IMR-90 (cell line): ENCODE results near the gene CILP. TPM values are rescaled to one million over a fixed set of nuclear protein-coding genes. Genes with fewer than 3 reads are reported as not detected.
A peak's percentile ranks its signal among the peaks of the same experiment; 100 is the strongest.

Experiments used
- ATAC-seq: fragments of 200-7000 bp; cut with Tn5 transposase; 2 replicates; pipeline ENCODE4 v1.9.1; 2020; ENCODE audit warnings: low read depth, mild to moderate bottlenecking, moderate library complexity
- BruUV-seq: library from RNA; stranded (reverse); fragments of 400-500 nt; replicated peaks from 2 replicates; lab custom pipeline; 2021; lab: Mats Ljungman, UMichigan
- CTCF ChIA-PET: fragments of 300-600 bp; formaldehyde crosslinking; extraction: SDS; loops from one replicate; lab custom pipeline; 2021; ENCODE audit warnings: antibody characterized with exemption; lab: Yijun Ruan, JAX
- POLR2A ChIA-PET: fragments of 300-600 bp; sonication (Branson Sonifier 250); formaldehyde crosslinking; loops from one replicate; lab custom pipeline; 2022; ENCODE audit warnings: antibody characterized with exemption; ENCODE audit not compliant: unreplicated experiment; lab: Charles Lee
- DNase-seq: peaks from one replicate; pipeline ENCODE4 v3.0.0; 2013
- H2AFZ ChIP-seq: replicated peaks from 2 replicates; pipeline ENCODE3; 2013; ENCODE audit warnings: low read length, mild to moderate bottlenecking; ENCODE audit not compliant: poor library complexity
- H2AK5ac ChIP-seq: 2 replicates; pipeline ENCODE4 v1.6.1; 2013; ENCODE audit warnings: low read depth, low read length, inconsistent platforms
- H2AK9ac ChIP-seq: replicated peaks from 2 replicates; pipeline ENCODE3; 2013; ENCODE audit warnings: mild to moderate bottlenecking, low read depth, low read length, moderate library complexity; ENCODE audit not compliant: poor library complexity
- H2BK120ac ChIP-seq: 2 replicates; pipeline ENCODE4 v1.6.1; 2013; ENCODE audit warnings: low read depth, low read length, inconsistent platforms
- H2BK15ac ChIP-seq: 3 replicates; pipeline ENCODE4 v1.6.1; 2013; ENCODE audit warnings: low read depth, low read length, inconsistent platforms
- H2BK20ac ChIP-seq: 2 replicates; pipeline ENCODE4 v1.6.1; 2013; ENCODE audit warnings: low read depth, mild to moderate bottlenecking, inconsistent platforms, low read length, moderate library complexity
- H2BK5ac ChIP-seq: 2 replicates; pipeline ENCODE4 v1.6.1; 2013; ENCODE audit warnings: mild to moderate bottlenecking, low read depth, low read length, inconsistent platforms; ENCODE audit not compliant: poor library complexity, severe bottlenecking
- H3K14ac ChIP-seq: replicated peaks from 2 replicates; pipeline ENCODE4 v1.6.1; 2013; ENCODE audit warnings: low read depth, low read length, inconsistent platforms
- H3K18ac ChIP-seq: 2 replicates; pipeline ENCODE4 v1.6.1; 2013; ENCODE audit warnings: low read depth, low read length, control low read depth
- H3K23ac ChIP-seq: 2 replicates; pipeline ENCODE4 v1.6.1; 2013; ENCODE audit warnings: low read depth, low read length, inconsistent platforms
- H3K27ac ChIP-seq: 2 replicates; pipeline ENCODE4 v1.5.1; 2013; ENCODE audit warnings: mild to moderate bottlenecking, control low read depth, low read length; ENCODE audit not compliant: insufficient read depth
- H3K27me3 ChIP-seq: 2 replicates; pipeline ENCODE4 v1.6.1; 2013; ENCODE audit warnings: low read length; ENCODE audit not compliant: control insufficient read depth, insufficient read depth
- H3K36me3 ChIP-seq: 2 replicates; pipeline ENCODE4 v1.6.1; 2013; ENCODE audit warnings: low read length, mixed read lengths; ENCODE audit not compliant: control insufficient read depth, insufficient read depth
- H3K4ac ChIP-seq: 2 replicates; pipeline ENCODE4 v1.6.1; 2013; ENCODE audit warnings: low read depth, low read length, inconsistent platforms
- H3K4me1 ChIP-seq: 2 replicates; pipeline ENCODE4 v1.6.1; 2013; ENCODE audit warnings: low read length, mixed read lengths; ENCODE audit not compliant: control insufficient read depth, insufficient read depth
- H3K4me2 ChIP-seq: 2 replicates; pipeline ENCODE4 v1.6.1; 2013; ENCODE audit warnings: low read depth, mild to moderate bottlenecking, control low read depth, low read length, moderate library complexity
- H3K4me3 ChIP-seq: 2 replicates; pipeline ENCODE4 v1.5.1; 2013; ENCODE audit warnings: low read depth, mild to moderate bottlenecking, control low read depth, low read length, moderate library complexity; ENCODE audit not compliant: insufficient read depth
- H3K56ac ChIP-seq: 2 replicates; pipeline ENCODE4 v1.6.1; 2013; ENCODE audit warnings: low read length, inconsistent platforms; ENCODE audit not compliant: insufficient read depth; ENCODE audit errors: extremely low read depth
- H3K79me1 ChIP-seq, 2 experiments: 2 replicates each; pipeline ENCODE4 v1.6.1; 2013; ENCODE audit warnings: low read length in 2 of 2, inconsistent platforms in 1 of 2, low read depth in 1 of 2
- H3K9ac ChIP-seq: 2 replicates; pipeline ENCODE4 v1.6.1; 2013; ENCODE audit warnings: low read depth, low read length, control low read depth
- H3K9me1 ChIP-seq: 2 replicates; pipeline ENCODE4 v1.6.1; 2013; ENCODE audit warnings: low read length, inconsistent platforms; ENCODE audit not compliant: insufficient read depth
- H3K9me3 ChIP-seq: 2 replicates; pipeline ENCODE4 v1.6.1; 2013; ENCODE audit warnings: low read length; ENCODE audit not compliant: control insufficient read depth, insufficient read depth
- H4K20me1 ChIP-seq: 2 replicates; pipeline ENCODE4 v1.6.1; 2013; ENCODE audit warnings: low read length, inconsistent platforms; ENCODE audit not compliant: insufficient read depth
- H4K5ac ChIP-seq: 2 replicates; pipeline ENCODE4 v1.6.1; 2013; ENCODE audit warnings: mild to moderate bottlenecking, low read depth, low read length, control low read depth
- H4K8ac ChIP-seq, 2 experiments: 2 replicates each; pipeline ENCODE4 v1.6.1; 2013; ENCODE audit warnings: low read depth in 2 of 2, low read length in 2 of 2, control low read depth in 1 of 2, inconsistent platforms in 1 of 2
- H4K91ac ChIP-seq: 2 replicates; pipeline ENCODE4 v1.6.1; 2013; ENCODE audit warnings: low read depth, low read length, inconsistent platforms; ENCODE audit not compliant: insufficient read depth
- MAFK ChIP-seq: IDR thresholded peaks from 2 replicates; pipeline ENCODE4 v1.6.1; 2012; ENCODE audit warnings: low read depth, low read length, improper control_type of control experiment
- MXI1 ChIP-seq: IDR thresholded peaks from 2 replicates; pipeline ENCODE4 v1.6.1; 2012; ENCODE audit warnings: low read depth, mild to moderate bottlenecking, low read length, moderate library complexity, borderline replicate concordance
- RCOR1 ChIP-seq: IDR thresholded peaks from 2 replicates; pipeline ENCODE4 v1.6.1; 2012; ENCODE audit warnings: mild to moderate bottlenecking, low read length, improper control_type of control experiment; ENCODE audit not compliant: insufficient replicate concordance
- SMC3 ChIP-seq: fragments of 150-350 bp; IDR thresholded peaks from 2 replicates; pipeline ENCODE4 v1.6.1; 2016; ENCODE audit warnings: low read depth, mild to moderate bottlenecking, antibody characterized with exemption, low read length, moderate library complexity
- WGBS, 2 experiments: methylation state at CpG; one replicate each; pipeline versions ENCODE4 v1.1.5 to v1.1.7; 2013; ENCODE audit warnings: missing lambda C conversion rate in 2 of 2; ENCODE audit not compliant: insufficient read length in 1 of 2; ENCODE audit errors: extremely low coverage in 2 of 2; 5-methylcytosine and 5-hydroxymethylcytosine counted together
- dilution Hi-C: fragments of 300-500 bp; cut with HindIII; formaldehyde crosslinking; loops from one replicate; pipeline ENCODE4 v1.14.3; 2018; ENCODE audit warnings: low sequenced_read_pairs; ENCODE audit not compliant: unreplicated experiment
- in situ Hi-C: fragments of 300-500 bp; cut with MboI; formaldehyde crosslinking; loops from 3 replicates; pipeline ENCODE4 v1.14.3; 2019; ENCODE audit warnings: low sequenced_read_pairs, inconsistent platforms, mixed read lengths
- intact Hi-C: fragments of 100-400 bp; cut with micrococcal nuclease; formaldehyde crosslinking; loops from 2 replicates; pipeline ENCODE4 v1.10.0; 2022
- polyA plus RNA-seq, 3 experiments: library from polyadenylated mRNA; depleted of rRNA; stranded (reverse); fragments of >200 nt; gene quantifications; 2 replicates each; pipeline ENCODE4 v1.2.3, GENCODE V29; 2012; ENCODE audit warnings: low replicate concordance in 1 of 3
- total RNA-seq: library from RNA; depleted of rRNA; stranded (reverse); fragments of >200 nt; gene quantifications from 2 replicates; pipeline ENCODE4 v1.2.3, GENCODE V29; 2012
- TF ChIP-seq, protein P1 (sequence below): fragments of 150-350 bp; IDR thresholded peaks from 2 replicates; pipeline ENCODE4 v1.6.1; 2016; ENCODE audit warnings: low read depth, mild to moderate bottlenecking, low read length, moderate library complexity, borderline replicate concordance

Gene CILP
- total and polyA plus RNA-seq, 2 of the 4 experiments (the other 2 are of a cell fraction) = under 0.01 to 0.02 TPM

GRCh38 chr15:65183865-65184159 is 27.5 kb downstream of the CILP start:
- no peak for ATAC-seq
- no peak overlapping the region for H2BK15ac ChIP-seq

More at GRCh38 chr15:65183865-65184159, 27.5 kb downstream of the CILP start:
- BruUV-seq = no TSS peak
- Histone ChIP-seq H2BK5ac (peak overlapping the region; percentile 84), H3K9ac (peak overlapping the region; percentile 94), H3K79me1 (peaks cover under 1 to 34% of the 10 kb centered on the region in 2 experiments), H3K14ac (0 out of 2 replicates have a peak overlapping the region, but pooled peaks have one; percentile 91), H4K91ac (no peak overlapping the region), H3K18ac (no peak overlapping the region), H3K4ac (no peak overlapping the region; the same call in 1 of the 2 replicates), H3K27ac (peak overlapping the region; percentile 94; the same call in 1 of the 2 replicates), H3K27me3 (no peaks in the 10 kb centered on the region), H2AFZ (no peak overlapping the region), H3K23ac (peak overlapping the region; percentile 61; the same call in 1 of the 2 replicates), H3K4me3 (peak overlapping the region; percentile 87), H3K9me3 (no peaks in the 10 kb centered on the region), H2AK9ac (no peak overlapping the region), H3K9me1 (0 out of 2 replicates have a peak, but pooled peaks cover 6% of the 10 kb centered on the region), H3K4me2 (peak overlapping the region; percentile 79), H3K36me3 (peaks cover under 1% of the 10 kb centered on the region; the same call in 1 of the 2 replicates), H2AK5ac (no peak overlapping the region), H4K20me1 (peaks cover 25% of the 10 kb centered on the region), H3K4me1 (no peaks in the 10 kb centered on the region), H3K56ac (peak overlapping the region; percentile 78; the same call in 1 of the 2 replicates), H2BK20ac (no peak overlapping the region), H4K8ac (no peak overlapping the region), H4K5ac (no peak overlapping the region), H2BK120ac (no peak overlapping the region)
- no CpG with 5 or more reads among the region's 4 CpGs for WGBS, 2 experiments
- ChIA-PET POLR2A (no interaction called here), CTCF (no interaction called here)
- in situ Hi-C loops = no loop called here
- TF ChIP-seq MXI1 = no peak
- TF ChIP-seq SMC3 = no peak
- TF ChIP-seq MAFK = no peak
- no peak for TF ChIP-seq RCOR1
- TF ChIP-seq, protein P1, sequence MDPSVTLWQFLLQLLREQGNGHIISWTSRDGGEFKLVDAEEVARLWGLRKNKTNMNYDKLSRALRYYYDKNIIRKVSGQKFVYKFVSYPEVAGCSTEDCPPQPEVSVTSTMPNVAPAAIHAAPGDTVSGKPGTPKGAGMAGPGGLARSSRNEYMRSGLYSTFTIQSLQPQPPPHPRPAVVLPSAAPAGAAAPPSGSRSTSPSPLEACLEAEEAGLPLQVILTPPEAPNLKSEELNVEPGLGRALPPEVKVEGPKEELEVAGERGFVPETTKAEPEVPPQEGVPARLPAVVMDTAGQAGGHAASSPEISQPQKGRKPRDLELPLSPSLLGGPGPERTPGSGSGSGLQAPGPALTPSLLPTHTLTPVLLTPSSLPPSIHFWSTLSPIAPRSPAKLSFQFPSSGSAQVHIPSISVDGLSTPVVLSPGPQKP = no peak
- intact Hi-C loops = loop anchor here (2.0 to 5.0 kb wide), 2 partner anchors 129 to 152 kb away; no protein-coding TSS in a partner anchor
- DNase-seq = no peak
- dilution Hi-C loops = no loop called here
